Activated effector memory CD4-positive, alpha-beta T cell treated with anti-CD3 and anti-CD28 coated beads, Interleukin-2, amount 50 U/mL, for 16 hours (primary cell): ENCODE measurements around the gene C15orf61.

Source experiments
- DNase-seq: peaks from one replicate; pipeline ENCODE4 v3.0.0-alpha.2; 2020

C15orf61 gene

DNA sequence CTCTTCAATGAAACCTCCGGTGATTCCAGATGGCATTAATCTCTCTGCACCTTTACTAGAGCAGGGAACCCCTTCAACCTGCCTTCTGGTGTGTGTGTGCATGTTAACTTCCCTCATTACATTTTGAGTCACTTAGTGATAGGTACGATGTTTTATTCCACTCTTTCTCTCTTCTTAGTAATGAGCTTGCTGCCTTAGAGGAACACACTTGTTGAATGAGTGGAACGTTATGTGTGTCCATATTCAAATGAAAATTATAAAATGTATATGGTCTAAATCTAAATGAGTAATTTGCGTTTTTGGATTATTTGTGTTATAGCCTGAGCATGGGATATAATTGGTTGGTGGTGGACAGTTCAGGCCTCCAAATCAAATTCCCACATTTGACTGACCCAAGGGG, 33.6 kb downstream of the C15orf61 start:
- DNase-seq: no peak

DNA sequence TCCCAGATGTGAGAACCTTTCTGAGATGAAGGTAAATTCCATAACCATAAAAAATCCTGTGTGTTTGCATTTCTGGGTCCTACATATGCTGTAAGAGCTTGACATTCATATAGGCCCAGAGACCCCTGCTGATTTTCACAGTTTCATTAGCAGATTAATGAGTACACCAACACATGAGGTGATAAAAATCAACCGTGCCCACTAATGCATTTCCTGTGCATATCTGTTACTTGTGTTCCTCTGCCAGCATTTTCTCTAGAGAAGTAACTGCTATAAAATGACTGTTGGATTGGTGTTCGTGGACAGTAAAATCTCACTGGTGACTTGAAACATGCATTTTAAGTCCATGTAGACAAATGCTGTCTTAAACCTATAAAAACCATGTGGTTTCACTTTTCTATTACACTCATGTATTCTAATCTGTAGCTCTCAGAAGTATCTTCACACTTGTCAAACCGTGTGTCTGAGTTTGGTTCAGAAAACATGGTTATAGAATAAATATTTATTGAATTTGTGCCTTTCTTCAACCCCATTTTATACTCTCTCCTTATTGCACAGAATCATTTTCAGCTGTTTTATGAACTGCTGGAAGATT, 36.1 kb downstream of the C15orf61 start:
- no peak for DNase-seq

DNA sequence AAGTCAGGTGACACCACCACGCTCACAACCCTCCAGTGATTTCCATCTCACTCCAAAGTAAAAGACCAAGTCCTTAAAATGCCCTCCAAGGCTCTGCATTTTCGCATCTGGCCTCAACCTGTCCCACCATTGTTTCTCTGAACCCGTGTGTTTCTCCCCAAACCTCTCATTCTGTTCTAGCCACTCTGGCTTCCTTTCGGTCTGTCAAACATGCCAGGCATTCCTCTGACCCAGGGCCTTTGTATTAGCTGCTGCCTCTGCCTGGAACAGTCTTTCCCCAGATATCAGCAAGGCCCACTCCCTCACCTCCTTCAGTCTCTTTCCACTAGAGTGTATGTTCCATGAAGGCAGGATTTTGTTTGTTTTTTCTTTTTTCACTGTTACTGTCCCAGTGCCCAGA, 37.6 kb downstream of the C15orf61 start:
- no peak for DNase-seq

DNA sequence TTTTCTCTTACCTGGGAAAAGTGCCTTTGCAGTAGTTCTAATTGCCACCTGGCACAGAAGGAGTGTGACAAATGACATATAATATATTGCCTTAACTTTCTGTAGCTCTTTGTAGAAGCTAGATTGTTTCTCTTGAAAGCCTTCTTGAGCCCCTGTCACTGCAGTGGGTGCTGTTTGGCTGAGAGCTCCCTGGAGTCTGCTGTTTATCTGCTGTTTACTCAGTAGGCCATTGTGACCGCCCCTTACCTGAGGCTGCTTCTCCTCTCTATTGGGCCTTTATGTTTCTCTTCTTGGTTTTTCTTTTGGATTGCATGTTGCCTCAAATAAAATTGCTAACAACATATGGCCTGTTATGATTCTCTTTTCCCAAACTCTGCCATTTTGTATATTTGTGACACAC, 38.2 kb downstream of the C15orf61 start:
- DNase-seq: no peak

DNA sequence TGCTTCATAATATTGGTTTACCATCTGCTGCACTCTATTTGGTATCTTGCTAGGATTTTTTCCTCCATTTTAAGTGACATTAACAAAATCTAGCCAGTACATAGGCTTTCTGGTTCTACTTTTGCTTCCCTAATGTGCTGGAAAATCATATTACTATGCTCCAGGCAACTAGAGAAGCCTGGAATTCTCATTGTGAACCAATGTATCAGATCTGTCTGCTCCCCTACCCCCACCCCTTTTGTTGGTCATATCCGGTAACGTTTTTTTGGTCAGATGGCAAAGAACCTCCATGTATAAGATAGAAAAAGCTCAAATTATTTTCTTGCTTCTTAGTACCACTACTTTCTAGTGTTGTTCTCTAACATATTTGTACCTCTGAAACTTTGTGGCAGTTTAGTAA, 38.6 kb downstream of the C15orf61 start:
- DNase-seq: no peak

DNA sequence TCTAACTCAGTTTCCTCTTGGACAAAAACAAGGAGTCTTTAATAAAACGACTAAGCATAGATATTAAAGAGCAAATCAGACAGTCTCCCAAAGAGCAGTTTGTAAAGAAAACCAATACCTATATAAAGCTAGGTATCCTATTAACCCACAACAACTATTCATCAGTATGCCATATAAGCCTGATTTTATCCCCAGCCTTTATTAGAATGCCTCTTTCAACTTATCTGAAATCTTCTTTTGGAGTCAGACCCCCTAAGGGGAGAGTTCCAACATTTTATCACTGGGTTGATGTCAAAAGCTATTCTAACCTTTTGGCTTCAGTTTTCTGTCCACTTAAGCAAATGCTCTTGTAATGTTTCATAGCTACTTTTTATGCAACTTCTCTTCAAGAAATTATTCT, 39.4 kb downstream of the C15orf61 start:
- DNase-seq: no peak

DNA sequence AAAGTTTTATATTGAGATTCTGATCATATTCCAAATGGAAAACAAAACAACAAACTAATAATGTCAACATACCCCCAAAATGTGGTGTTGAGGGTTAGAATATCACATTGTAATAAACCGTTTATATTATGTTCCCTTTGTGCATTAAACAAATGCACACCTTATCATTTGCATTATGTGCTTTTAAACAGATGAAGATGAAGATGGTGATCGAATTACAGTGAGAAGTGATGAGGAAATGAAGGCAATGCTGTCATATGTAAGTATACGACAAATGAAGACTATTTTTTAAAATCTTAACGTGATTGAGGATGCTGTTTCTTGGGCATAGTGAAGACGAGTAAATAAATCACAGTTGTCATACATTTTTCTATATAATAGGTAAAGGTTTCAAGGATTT, 42.2 kb downstream of the C15orf61 start:
- no peak for DNase-seq

DNA sequence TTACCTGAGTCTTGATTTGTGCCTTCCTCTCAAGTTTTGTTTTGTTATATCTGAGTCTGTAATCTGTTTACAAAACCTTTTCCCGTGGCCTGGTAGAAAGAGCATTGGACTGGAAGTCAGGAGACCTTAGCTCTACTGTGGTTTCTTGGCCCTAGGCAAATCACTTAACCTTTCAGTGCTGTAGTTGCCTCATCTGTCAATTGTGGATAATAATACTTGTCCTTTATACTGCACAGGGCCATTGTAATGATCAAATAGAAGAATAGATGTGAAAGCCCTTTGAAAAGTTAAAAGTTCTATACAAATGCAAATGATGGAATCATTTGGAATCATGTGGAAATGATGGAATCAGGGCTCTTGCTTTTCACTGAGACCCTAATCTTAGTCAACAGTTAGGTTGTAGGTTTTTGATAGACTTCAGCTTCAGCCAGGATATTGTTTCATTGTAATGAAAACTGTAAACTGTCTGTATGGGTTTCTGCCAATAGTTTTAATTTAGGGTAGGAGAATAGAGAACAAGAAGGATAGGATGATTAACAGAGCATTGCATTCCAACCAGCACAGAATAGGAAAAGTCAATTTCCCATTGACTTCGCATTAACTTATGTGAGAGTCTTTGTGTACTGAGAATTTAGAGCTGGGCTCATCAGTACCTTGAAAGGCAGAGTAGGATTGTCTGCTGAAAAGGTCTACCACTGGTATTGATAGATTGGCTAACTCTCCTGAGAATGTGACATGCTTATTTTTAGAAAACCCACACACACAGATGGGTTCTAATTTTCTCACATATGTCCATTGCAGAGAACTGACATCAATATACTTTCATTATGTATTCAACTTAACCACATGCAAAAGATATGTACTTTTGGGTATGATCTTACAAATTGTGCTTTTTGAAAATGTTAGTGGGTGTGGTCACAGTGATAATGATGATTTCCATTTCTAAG, 43.4 kb downstream of the C15orf61 start:
- no peak for DNase-seq

DNA sequence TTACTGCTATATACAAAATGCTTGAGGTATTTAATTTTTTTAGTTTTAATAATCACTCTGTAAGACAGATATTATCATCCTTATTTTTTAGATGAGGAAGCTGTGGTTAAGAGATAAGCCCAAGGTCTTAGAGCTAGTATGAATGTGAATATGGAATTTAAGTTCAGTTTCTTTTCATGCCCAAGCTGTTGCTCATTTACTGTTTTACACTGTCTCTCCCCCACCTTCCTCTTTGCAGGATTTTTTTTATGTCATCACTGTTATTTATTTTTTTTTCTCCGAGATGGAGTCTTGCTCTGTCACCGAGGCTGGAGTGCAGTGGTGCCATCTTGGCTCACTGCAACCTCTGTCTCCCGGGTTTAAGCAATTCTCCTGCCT, 44.0 kb downstream of the C15orf61 start:
- DNase-seq: no peak

DNA sequence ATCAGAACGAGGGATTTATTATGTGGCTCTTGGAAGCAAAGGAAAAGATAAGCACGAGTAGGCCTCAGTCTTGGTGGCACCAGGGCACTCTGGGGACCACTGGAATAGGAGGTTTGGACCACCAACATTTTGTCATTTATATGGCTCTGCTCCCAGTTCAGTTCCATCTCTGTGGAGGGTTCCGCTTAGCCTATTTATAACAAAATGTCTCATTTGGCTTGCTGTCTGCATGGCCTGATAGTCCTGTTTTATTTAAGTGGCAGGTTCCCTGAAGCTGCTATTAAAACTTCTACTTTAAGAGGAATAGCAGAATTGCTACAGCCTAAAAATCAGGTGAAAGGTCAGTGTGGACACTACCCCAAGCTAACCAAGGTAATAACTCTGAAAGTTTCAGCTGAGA, 48.7 kb downstream of the C15orf61 start:
- DNase-seq: no peak

DNA sequence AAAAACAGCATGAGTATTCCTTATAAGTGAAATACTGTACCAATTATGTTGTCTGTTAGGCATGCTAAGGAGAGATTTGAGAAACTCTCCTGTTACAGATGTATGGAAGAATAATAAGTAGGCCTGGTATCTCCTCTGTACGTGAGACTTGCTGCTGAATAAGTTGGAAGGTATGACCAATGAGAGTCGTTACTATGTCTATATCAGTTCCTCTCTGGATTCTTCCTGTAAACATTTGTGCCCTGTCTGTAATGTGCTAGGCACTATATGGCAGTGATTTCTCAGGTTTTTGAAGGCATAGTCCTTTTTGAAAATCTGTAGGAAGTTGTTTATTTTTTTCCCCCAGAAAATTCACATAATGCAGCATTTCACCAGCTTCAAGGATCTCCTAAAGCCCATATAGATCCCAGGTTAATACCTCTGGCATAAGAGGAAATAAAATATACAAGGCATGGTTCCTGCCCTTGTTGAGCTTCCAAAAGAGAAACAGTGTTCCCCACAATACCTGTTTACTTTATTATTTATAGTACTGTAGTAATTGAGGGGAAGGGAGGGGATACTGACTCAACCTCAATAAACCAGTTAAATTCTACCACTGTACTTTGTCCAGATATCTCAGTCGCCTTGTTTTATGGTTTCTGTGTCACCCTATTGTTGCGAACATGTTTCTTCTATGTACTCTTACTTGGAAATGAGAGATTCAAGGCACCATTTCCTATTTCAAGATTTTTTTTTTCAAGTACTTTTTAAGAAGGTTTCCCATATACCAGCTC, 50.1 kb downstream of the C15orf61 start:
- no peak for DNase-seq

DNA sequence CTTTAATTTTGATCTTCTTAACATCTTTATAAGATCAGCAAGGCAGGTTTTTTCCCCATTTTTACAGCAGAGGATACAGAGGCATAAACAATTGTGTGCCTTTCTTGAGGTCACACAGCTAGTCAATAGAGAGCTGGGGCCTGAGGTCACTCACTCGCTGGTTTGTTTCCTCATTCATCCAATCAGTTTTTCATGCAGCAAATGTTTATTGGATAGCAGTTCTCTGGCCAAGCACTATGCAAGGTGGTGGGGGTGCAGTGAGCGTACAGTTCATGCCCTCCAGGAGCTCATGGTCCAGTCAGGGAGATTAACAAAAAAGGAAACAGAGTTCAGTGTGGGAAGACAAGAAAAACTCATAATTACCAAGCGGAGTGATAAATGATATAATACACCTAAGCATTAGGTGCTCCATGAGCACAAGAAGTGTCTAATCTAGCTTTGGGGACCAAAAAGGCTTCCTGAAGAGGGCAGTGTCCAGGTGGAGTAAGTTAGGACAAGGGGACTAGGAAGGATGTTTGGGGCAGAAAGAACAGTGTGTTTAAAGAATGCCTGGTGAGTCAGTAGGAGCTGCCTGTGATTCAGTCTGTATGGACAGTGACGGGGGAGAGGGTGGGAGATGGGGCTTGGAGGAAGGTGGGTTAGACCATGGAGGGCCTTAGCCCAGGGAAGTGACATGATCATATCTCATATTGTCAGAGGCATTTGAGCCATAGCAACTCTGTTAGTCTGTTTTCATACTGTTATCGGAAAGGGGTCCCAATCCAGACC, 50.9 kb downstream of the C15orf61 start:
- DNase-seq: no peak

DNA sequence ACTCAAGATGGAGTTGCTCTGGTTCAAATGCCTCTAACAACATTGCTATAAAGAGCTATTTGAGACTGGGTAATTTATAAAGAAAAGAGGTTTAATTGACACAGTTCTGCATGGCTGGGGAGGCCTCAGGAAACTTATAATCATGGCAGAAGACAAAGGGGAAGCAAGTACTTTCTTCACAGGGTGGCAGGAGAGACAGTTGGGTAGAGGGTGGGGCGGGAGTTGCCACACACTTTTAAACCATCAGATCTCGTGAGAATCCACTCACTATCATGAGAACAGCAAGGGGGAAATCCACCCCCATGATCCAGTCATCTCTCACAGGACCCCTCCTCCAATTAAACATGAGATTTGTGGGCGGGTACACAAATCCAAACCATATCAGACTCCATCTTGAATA, 52.3 kb downstream of the C15orf61 start:
- no peak for DNase-seq

DNA sequence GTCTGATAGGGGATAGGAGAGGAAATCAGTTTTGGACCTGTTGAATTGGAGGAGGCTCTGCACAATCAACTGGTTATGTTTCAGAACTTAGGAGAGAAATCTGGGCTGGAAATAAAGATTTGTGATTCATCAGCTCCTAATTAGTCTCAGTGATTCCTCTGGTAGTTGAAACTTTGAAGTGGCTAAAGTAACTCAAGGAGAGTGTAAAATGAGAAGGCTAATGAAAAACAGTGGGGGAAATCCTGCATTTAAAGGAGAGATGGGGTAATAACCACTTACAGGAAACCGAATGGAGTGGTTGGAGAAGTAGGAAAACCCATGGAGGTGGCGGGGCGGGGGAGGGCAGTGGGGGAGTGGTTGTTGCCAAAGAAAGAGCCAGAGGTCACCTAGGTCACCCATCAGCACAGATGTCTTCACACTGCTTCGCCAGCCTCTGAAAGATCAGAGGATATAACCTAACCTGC, 54.1 kb downstream of the C15orf61 start:
- DNase-seq: no peak

DNA sequence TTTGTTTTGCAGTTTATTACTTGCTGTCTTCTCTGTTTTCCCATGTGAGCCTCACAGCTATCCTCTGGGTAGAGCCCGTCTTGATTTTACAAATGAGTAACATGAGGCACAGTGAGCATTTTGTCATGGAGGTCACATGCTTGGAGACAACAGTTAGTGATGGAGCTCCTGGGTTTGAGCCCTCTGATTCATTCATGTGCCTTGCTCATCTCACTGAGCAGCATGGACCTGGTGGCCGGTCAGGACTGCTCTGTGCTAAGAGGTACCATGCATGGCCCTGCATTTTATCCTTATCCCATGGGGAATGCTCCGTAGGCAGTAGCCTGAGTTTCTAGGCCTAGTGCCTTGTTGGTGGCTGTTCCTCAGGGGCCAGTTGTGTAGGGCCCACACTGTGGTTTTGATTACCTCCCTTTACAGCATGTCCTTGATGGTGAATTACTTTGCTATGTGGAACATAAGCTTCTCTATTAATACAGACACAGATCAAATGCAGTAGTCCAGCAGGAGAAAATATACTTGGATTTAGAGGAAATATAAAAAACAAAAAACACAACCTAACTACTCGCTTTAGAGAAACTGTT, 57.2 kb downstream of the C15orf61 start:
- no peak for DNase-seq

DNA sequence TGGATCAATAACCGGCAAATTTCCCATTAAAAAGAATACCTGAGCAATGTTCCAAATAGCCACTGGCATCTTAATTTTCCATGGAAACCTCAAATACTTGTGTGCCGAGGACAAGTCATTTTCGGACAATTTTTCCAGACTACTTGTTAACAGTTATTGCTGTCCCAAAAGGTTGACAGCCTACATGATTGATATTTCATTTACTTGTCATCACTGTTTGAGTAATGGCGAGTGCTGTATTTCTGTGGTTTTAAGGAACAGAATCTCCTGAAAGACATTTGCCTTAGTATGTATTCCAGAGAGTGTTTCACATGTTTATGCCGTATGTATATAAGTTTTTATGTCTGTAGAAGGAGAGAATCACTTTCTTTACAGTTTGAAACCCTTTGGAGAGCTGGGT, 58.2 kb downstream of the C15orf61 start:
- no peak for DNase-seq
